Adrenal gland (tissue), 5 donors: ENCODE measurements around the gene MNX1.

ENCODE experiments used
- CTCF ChIP-seq, 6 experiments: fragments of 450-650 bp in 4 of 6; fragments of 200-600 bp in 2 of 6; sonication (generic) in 1 of 6; IDR thresholded peaks; 1 replicate in 5 of 6; 2 replicates in 1 of 6; pipeline versions ENCODE4 v1.5.1 to v1.8.0; 2016 to 2021; ENCODE audit warnings: antibody characterized with exemption in 6 of 6, mild to moderate bottlenecking in 2 of 6, moderate library complexity in 1 of 6
- POLR2A ChIP-seq, 2 donors: fragments of 450-650 bp; IDR thresholded peaks; one replicate each; pipeline ENCODE4 v1.6.1; 2017; ENCODE audit warnings: antibody characterized with exemption in 2 of 2, mild to moderate bottlenecking in 2 of 2, moderate library complexity in 1 of 2
- donor health status: DM: no; HTN: no; CAD: no.

GRCh38 chr7:157041004-157041403 is 30.5 kb upstream of the MNX1 start:
- TF ChIP-seq POLR2A (IDR thresholded peaks at IDR 0.05) (no peak), CTCF (IDR thresholded peaks at IDR 0.05) (no peak)
